Measurements from ENCODE around the gene TTLL11.

DNA sequence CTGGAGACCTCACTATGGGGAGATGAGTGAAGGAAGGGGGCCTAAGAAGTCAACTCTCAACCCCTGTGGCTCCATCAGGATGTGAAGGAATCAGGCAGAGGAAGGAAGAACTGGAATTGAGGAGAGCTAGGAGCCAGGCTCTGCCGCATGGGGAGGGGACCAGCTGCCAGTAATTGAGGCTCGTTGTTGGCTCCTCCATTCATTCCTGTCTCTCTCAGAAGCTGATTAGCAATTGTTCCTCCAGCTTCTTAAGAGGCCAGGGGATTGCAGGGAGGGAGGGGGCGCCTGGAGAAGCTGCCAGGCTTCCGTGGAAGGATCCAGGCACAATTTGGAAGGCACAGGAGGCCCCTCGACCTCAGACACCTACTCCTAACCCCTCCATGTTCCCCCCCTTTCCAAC lies 20.5 kb upstream of the TTLL11 start:
- TF ChIP-seq CTCF (IDR thresholded peaks at IDR 0.05): no peak
- TF ChIP-seq POLR2A (IDR thresholded peaks at IDR 0.05): no peak
